ENCODE data around the gene PITPNC1. TPM values are rescaled to one million over a fixed set of nuclear protein-coding genes. Genes with fewer than 3 reads are reported as not detected.

Gene PITPNC1
- total RNA-seq, 1 donor from 2014 or later, result 39.7 TPM

DNA sequence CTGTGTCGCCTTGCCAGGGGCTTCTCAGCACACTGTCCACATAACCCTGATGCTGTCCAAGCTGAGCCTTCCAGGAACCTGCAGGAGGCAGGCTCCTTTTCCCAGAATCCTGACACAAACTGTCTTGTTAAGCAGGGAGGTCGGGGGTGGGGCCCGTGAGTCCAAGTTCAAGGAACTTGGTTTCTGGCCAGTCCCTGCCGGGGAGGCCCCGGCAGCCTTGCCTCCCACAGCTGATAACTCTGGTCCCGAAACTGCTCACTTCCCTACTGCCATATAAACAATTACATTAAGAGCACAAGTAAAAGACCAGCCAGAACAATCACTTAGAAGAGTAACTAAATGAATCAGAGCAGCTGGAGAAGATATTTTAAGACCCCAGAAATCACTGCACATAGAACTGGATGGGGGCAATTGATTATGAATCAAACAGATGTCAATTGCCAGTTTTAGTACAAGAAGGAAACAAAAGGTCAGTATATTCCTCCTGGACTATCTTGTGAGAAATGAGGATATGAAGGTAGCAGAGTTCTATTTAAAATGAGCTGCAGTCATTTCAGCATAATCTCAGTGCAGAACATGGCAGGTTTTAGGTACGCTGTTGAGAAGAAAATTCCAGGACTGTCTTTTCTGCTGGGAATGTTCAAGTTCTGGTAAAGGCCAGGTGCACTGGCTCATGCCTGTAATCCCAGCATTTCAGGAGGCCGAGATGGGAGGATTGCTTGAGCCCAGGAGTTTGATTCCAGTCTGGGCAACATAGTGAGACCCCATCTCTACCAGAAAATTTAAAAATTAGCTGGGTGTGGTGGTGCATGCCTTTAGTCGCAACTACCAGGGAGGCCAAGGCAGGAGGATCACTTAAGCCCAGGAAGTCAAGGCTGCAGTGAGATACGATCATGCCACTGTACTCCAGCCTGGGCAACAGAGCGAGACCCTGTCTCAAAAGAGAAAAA lies 169.8 kb downstream of the PITPNC1 start:
- TF ChIP-seq, protein P1, sequence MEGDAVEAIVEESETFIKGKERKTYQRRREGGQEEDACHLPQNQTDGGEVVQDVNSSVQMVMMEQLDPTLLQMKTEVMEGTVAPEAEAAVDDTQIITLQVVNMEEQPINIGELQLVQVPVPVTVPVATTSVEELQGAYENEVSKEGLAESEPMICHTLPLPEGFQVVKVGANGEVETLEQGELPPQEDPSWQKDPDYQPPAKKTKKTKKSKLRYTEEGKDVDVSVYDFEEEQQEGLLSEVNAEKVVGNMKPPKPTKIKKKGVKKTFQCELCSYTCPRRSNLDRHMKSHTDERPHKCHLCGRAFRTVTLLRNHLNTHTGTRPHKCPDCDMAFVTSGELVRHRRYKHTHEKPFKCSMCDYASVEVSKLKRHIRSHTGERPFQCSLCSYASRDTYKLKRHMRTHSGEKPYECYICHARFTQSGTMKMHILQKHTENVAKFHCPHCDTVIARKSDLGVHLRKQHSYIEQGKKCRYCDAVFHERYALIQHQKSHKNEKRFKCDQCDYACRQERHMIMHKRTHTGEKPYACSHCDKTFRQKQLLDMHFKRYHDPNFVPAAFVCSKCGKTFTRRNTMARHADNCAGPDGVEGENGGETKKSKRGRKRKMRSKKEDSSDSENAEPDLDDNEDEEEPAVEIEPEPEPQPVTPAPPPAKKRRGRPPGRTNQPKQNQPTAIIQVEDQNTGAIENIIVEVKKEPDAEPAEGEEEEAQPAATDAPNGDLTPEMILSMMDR (IDR thresholded peaks at IDR 0.05; ENCODE audit: unreplicated experiment), result no peak
- Mint-ChIP-seq H3K36me3 (ENCODE audit: low read depth, unreplicated experiment) (peaks cover 16% of the 10 kb centered on the region), H3K9me3 (ENCODE audit: unreplicated experiment) (no peaks in the 10 kb centered on the region), H3K27ac (ENCODE audit: unreplicated experiment) (no peak overlapping the region), H3K4me3 (ENCODE audit: unreplicated experiment) (no peak overlapping the region), H3K4me1 (ENCODE audit: unreplicated experiment) (peaks cover 18% of the 10 kb centered on the region), H3K27me3 (ENCODE audit: unreplicated experiment) (peaks cover 5% of the 10 kb centered on the region)
- DNase-seq (ENCODE audit: low spot score), result no peak

DNA sequence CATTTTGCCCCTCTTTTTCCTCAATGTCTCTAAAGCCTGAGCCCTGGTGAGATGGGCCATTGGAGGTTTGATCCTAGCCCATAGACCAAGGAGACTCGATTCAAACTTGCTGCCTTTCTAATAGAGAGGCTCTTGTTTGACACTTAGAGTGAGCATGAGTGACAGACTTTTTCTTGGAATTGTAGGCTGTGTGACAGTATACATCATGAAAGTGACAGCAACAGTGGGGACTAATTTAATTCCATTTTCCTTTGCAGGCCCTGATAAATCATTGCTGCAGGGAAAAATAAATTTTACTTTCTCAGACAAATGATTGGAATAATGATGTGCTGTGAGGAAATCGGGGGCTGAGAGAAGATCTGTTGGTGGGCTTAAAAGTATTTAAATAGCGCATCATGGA lies 171.6 kb downstream of the PITPNC1 start:
- DNase-seq (ENCODE audit: low spot score), result no peak
- H3K36me3 Mint-ChIP-seq (ENCODE audit: low read depth, unreplicated experiment), result peaks cover 3% of the 10 kb centered on the region
- H3K4me3 Mint-ChIP-seq (ENCODE audit: unreplicated experiment), result no peak overlapping the region
- H3K9me3 Mint-ChIP-seq (ENCODE audit: unreplicated experiment), result no peaks in the 10 kb centered on the region
- TF ChIP-seq, protein P1 (IDR thresholded peaks at IDR 0.05; ENCODE audit: unreplicated experiment), result no peak
- peak overlapping the region; percentile 92 for H3K27ac Mint-ChIP-seq (ENCODE audit: unreplicated experiment)
- H3K4me1 Mint-ChIP-seq (ENCODE audit: unreplicated experiment), result peaks cover 18% of the 10 kb centered on the region
- peaks cover 6% of the 10 kb centered on the region for H3K27me3 Mint-ChIP-seq (ENCODE audit: unreplicated experiment)

DNA sequence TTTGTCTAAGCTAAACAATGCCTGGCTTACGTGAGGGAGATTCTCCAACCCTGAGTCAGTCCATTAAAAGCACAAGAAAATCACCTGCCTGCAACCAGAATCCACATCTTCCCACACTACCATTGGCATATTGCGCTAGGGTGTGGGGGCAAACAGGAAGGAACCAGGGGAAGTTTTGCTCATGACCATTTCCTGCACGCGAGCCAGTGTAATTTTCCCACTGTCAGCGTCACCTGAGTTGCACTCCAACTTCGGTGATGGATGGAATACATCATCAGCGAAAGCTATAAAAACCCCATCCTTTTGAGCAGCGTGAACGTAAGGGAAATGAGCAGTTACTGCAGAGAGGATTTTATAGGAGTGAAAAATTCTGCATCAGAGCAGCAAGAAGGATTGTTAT lies 172.7 kb downstream of the PITPNC1 start:
- H3K9me3 Mint-ChIP-seq (ENCODE audit: unreplicated experiment), result no peaks in the 10 kb centered on the region
- peaks cover 7% of the 10 kb centered on the region for H3K27me3 Mint-ChIP-seq (ENCODE audit: unreplicated experiment)
- peak overlapping the region; percentile 92 for H3K27ac Mint-ChIP-seq (ENCODE audit: unreplicated experiment)
- H3K4me1 Mint-ChIP-seq (ENCODE audit: unreplicated experiment), result peaks cover 18% of the 10 kb centered on the region
- TF ChIP-seq, protein P1 (IDR thresholded peaks at IDR 0.05; ENCODE audit: unreplicated experiment), result no peak
- peaks cover under 1% of the 10 kb centered on the region for H3K36me3 Mint-ChIP-seq (ENCODE audit: low read depth, unreplicated experiment)
- H3K4me3 Mint-ChIP-seq (ENCODE audit: unreplicated experiment), result no peak overlapping the region
- no peak for DNase-seq (ENCODE audit: low spot score)

DNA sequence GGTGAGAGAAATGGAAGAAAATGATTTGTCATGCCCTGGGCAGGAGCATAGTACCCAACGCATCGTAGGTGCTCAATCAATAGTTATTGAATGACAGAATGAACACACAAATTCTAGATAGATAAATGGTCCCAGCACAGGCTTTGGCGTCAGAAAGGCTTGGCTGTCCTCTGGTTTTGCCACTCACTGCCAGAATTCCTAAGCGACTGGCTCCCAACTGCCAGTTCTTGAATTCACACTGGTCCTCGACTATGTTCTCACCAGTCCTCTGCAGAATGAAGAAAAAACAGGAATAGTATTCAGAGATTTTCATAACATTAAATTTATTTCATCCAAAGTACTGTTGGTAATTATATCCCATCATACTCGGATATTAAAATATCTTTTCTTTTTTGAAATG lies 177.6 kb downstream of the PITPNC1 start:
- Mint-ChIP-seq H3K36me3 (ENCODE audit: low read depth, unreplicated experiment) (peaks cover 13% of the 10 kb centered on the region), H3K27me3 (ENCODE audit: unreplicated experiment) (peaks cover 7% of the 10 kb centered on the region), H3K4me3 (ENCODE audit: unreplicated experiment) (no peak overlapping the region), H3K4me1 (ENCODE audit: unreplicated experiment) (peaks cover 17% of the 10 kb centered on the region), H3K27ac (ENCODE audit: unreplicated experiment) (no peak overlapping the region), H3K9me3 (ENCODE audit: unreplicated experiment) (no peaks in the 10 kb centered on the region)
- TF ChIP-seq, protein P1 (IDR thresholded peaks at IDR 0.05; ENCODE audit: unreplicated experiment), result no peak
- no peak for DNase-seq (ENCODE audit: low spot score)

DNA sequence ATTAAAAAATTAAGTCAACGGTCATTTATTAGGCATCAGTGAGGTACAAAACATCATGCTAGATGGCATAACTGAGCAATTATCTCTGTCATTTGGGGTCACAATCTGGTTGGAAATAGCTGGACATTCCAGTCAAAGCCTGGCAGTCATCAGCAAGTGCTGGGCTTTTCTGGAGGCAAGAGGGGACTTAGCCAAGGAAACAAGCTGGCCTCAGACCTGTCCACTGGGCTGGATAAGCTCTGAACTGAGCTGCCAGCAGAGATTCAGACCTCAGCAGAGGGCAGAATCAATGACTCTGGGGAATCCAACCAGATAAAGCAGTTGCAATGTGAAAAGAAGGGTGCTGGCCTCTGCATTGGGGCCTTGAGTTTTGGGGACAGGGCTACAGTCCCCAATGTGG lies 178.8 kb downstream of the PITPNC1 start:
- no peak overlapping the region for H3K4me3 Mint-ChIP-seq (ENCODE audit: unreplicated experiment)
- no peaks in the 10 kb centered on the region for H3K9me3 Mint-ChIP-seq (ENCODE audit: unreplicated experiment)
- H3K36me3 Mint-ChIP-seq (ENCODE audit: low read depth, unreplicated experiment), result peaks cover 13% of the 10 kb centered on the region
- H3K4me1 Mint-ChIP-seq (ENCODE audit: unreplicated experiment), result peaks cover 10% of the 10 kb centered on the region
- H3K27ac Mint-ChIP-seq (ENCODE audit: unreplicated experiment), result no peak overlapping the region
- peaks cover 7% of the 10 kb centered on the region for H3K27me3 Mint-ChIP-seq (ENCODE audit: unreplicated experiment)
- TF ChIP-seq, protein P1 (IDR thresholded peaks at IDR 0.05; ENCODE audit: unreplicated experiment), result no peak
- DNase-seq (ENCODE audit: low spot score), result no peak
